H1 (cell line): ENCODE data around the gene CFAP20. TPM values are rescaled to one million over a fixed set of nuclear protein-coding genes. Genes with fewer than 3 reads are reported as not detected.

Experiments used
- CTCF ChIA-PET: fragments of 300-600 bp; sonication (Branson Sonifier 250); formaldehyde crosslinking; loops from one replicate; lab custom pipeline; 2021; ENCODE audit not compliant: partially characterized antibody; lab: Charles Lee
- POLR2A ChIA-PET: fragments of 300-600 bp; sonication (Branson Sonifier 250); formaldehyde crosslinking; loops from one replicate; lab custom pipeline; 2021; ENCODE audit warnings: inconsistent platforms; ENCODE audit not compliant: partially characterized antibody; lab: Charles Lee
- DNase-seq, 2 experiments: peaks; one replicate each; pipeline versions ENCODE4 v3.0.0 to v3.0.0-alpha.2; 2010 to 2022; ENCODE audit warnings: low spot score in 2 of 2, low read depth in 1 of 2, mixed read lengths in 1 of 2
- FAIRE-seq: peaks from 2 replicates; lab custom pipeline; 2011; peaks lifted over from hg19 to GRCh38; lab: Jason Lieb, UNC
- H2AFZ ChIP-seq: 2 replicates; pipeline ENCODE4 v1.8.1; 2012; ENCODE audit warnings: low read length, inconsistent platforms
- H2AK5ac ChIP-seq: 2 replicates; pipeline ENCODE4 v1.6.1; 2013; ENCODE audit warnings: low read depth, low read length
- H2BK120ac ChIP-seq: replicated peaks from 2 replicates; pipeline ENCODE3; 2013; ENCODE audit warnings: low read depth, low read length, inconsistent platforms
- H2BK12ac ChIP-seq: 2 replicates; pipeline ENCODE4 v1.6.1; 2013; ENCODE audit warnings: low read depth, low read length
- H2BK15ac ChIP-seq: 2 replicates; pipeline ENCODE4 v1.6.1; 2013; ENCODE audit warnings: low read length
- H2BK20ac ChIP-seq: 2 replicates; pipeline ENCODE4 v1.6.1; 2013; ENCODE audit warnings: low read length
- H2BK5ac ChIP-seq: 2 replicates; pipeline ENCODE4 v1.6.1; 2013; ENCODE audit warnings: low read depth, low read length
- H3K14ac ChIP-seq: 2 replicates; pipeline ENCODE4 v1.6.1; 2013; ENCODE audit warnings: inconsistent platforms; ENCODE audit not compliant: insufficient read length
- H3K18ac ChIP-seq: 2 replicates; pipeline ENCODE4 v1.6.1; 2013; ENCODE audit warnings: low read length; ENCODE audit errors: extremely low read depth
- H3K23ac ChIP-seq: 2 replicates; pipeline ENCODE4 v1.6.1; 2013; ENCODE audit warnings: inconsistent platforms; ENCODE audit not compliant: insufficient read length
- H3K23me2 ChIP-seq: 2 replicates; pipeline ENCODE4 v1.6.1; 2013; ENCODE audit warnings: low read depth, low read length
- H3K27ac ChIP-seq: 2 replicates; pipeline ENCODE4 v1.6.1; 2011; ENCODE audit warnings: low read depth, low read length, inconsistent platforms
- H3K27me3 ChIP-seq, 4 experiments: replicated peaks in 1 of 4; 1 replicate in 1 of 4; 2 replicates in 3 of 4; pipeline versions ENCODE4 v1.6.1 to v1.8.1; 2011 to 2013; ENCODE audit warnings: low read length in 3 of 4, mild to moderate bottlenecking in 3 of 4, inconsistent platforms in 2 of 4, mixed read lengths in 2 of 4, moderate library complexity in 1 of 4; ENCODE audit not compliant: control insufficient read depth in 3 of 4, insufficient read depth in 3 of 4; ENCODE audit errors: extremely low read depth in 1 of 4
- H3K36me3 ChIP-seq, 4 experiments: 2 replicates each; pipeline versions ENCODE4 v1.6.1 to v1.8.1; 2011 to 2013; ENCODE audit warnings: mild to moderate bottlenecking in 4 of 4, low read length in 3 of 4, moderate library complexity in 2 of 4, control low read depth in 1 of 4, inconsistent platforms in 1 of 4; ENCODE audit not compliant: insufficient read depth in 4 of 4, control insufficient read depth in 2 of 4
- H3K4ac ChIP-seq: replicated peaks from 2 replicates; pipeline ENCODE3; 2013; ENCODE audit warnings: low read length, low read depth, mixed read lengths, inconsistent platforms; ENCODE audit not compliant: insufficient read length
- H3K4me1 ChIP-seq, 4 experiments: replicated peaks in 1 of 4; 1 replicate in 1 of 4; 2 replicates in 3 of 4; pipeline versions ENCODE4 v1.6.1 to v1.8.1; 2011 to 2013; ENCODE audit warnings: low read length in 3 of 4, inconsistent platforms in 2 of 4, mixed read lengths in 1 of 4; ENCODE audit not compliant: insufficient read depth in 4 of 4, control insufficient read depth in 3 of 4
- H3K4me2 ChIP-seq, 2 experiments: 2 replicates each; pipeline versions ENCODE4 v1.6.1 to v1.8.1; 2011 to 2013; ENCODE audit warnings: low read depth in 2 of 2, low read length in 2 of 2, control low read depth in 1 of 2, inconsistent platforms in 1 of 2, mild to moderate bottlenecking in 1 of 2; ENCODE audit not compliant: insufficient read depth in 1 of 2
- H3K4me3 ChIP-seq, 4 experiments: fragments of 200-600, 300-600 bp in 1 of 4; sonication (generic), shearing (Covaris generic), sonication (Bioruptor Twin) in 1 of 4; 2 replicates each; pipeline versions ENCODE4 v1.5.1 to v1.8.1; 2011 to 2016; ENCODE audit warnings: low read length in 4 of 4, low read depth in 3 of 4, control low read depth in 2 of 4, inconsistent platforms in 2 of 4, mild to moderate bottlenecking in 2 of 4, mixed read lengths in 1 of 4, moderate library complexity in 1 of 4; ENCODE audit not compliant: insufficient read depth in 2 of 4; ENCODE audit errors: extremely low read depth in 1 of 4
- H3K56ac ChIP-seq: replicated peaks from 2 replicates; pipeline ENCODE3; 2013; ENCODE audit warnings: low read depth, mild to moderate bottlenecking, mixed read lengths, low read length, inconsistent platforms; ENCODE audit not compliant: insufficient read length
- H3K79me1 ChIP-seq: 2 replicates; pipeline ENCODE4 v1.6.1; 2013; ENCODE audit warnings: low read depth, low read length, control low read depth
- H3K79me2 ChIP-seq, 2 experiments: 2 replicates each; pipeline versions ENCODE4 v1.6.1 to v1.8.1; 2012 to 2013; ENCODE audit warnings: low read length in 2 of 2, mild to moderate bottlenecking in 2 of 2, inconsistent platforms in 1 of 2; ENCODE audit not compliant: insufficient read depth in 2 of 2, control insufficient read depth in 1 of 2
- H3K9ac ChIP-seq, 4 experiments: replicated peaks in 1 of 4; 1 replicate in 1 of 4; 2 replicates in 3 of 4; pipeline versions ENCODE4 v1.6.1 to v1.8.1; 2011 to 2013; ENCODE audit warnings: low read depth in 3 of 4, low read length in 3 of 4, control low read depth in 2 of 4, mild to moderate bottlenecking in 2 of 4, moderate library complexity in 2 of 4, inconsistent platforms in 1 of 4; ENCODE audit errors: extremely low read depth in 1 of 4
- H3K9me3 ChIP-seq, 2 experiments: 2 replicates each; pipeline versions ENCODE4 v1.6.1 to v1.8.1; 2012 to 2013; ENCODE audit warnings: mild to moderate bottlenecking in 2 of 2, moderate library complexity in 2 of 2, control low read depth in 1 of 2, inconsistent platforms in 1 of 2, low read depth in 1 of 2, low read length in 1 of 2, mixed read lengths in 1 of 2; ENCODE audit not compliant: insufficient read depth in 2 of 2
- H4K20me1 ChIP-seq, 2 experiments: replicated peaks in 1 of 2; 2 replicates each; pipeline versions ENCODE3 to v1.8.1; 2011 to 2013; ENCODE audit warnings: inconsistent platforms in 2 of 2, low read length in 2 of 2, mild to moderate bottlenecking in 1 of 2; ENCODE audit not compliant: insufficient read depth in 2 of 2, control insufficient read depth in 1 of 2
- H4K5ac ChIP-seq: 2 replicates; pipeline ENCODE4 v1.6.1; 2013; ENCODE audit warnings: low read length, low read depth, mixed read lengths, inconsistent platforms; ENCODE audit not compliant: insufficient read length
- H4K8ac ChIP-seq: 2 replicates; pipeline ENCODE4 v1.8.0; 2013; ENCODE audit warnings: mild to moderate bottlenecking, moderate library complexity, low read length, inconsistent platforms; ENCODE audit not compliant: insufficient read depth; ENCODE audit errors: extremely low read depth
- H4K91ac ChIP-seq: replicated peaks from 2 replicates; pipeline ENCODE3; 2013; ENCODE audit warnings: low read length, mixed read lengths, inconsistent platforms; ENCODE audit not compliant: insufficient read length
- ASH2L ChIP-seq: fragments of 200-600, 300-600 bp; sonication (generic); IDR thresholded peaks from one replicate; pipeline ENCODE4 v1.7.1; 2017; ENCODE audit warnings: low read length
- JUND ChIP-seq: IDR thresholded peaks from 2 replicates; pipeline ENCODE4 v1.6.1; 2011; ENCODE audit warnings: mild to moderate bottlenecking, improper control_type of control experiment, low read length
- NRF1 ChIP-seq: IDR thresholded peaks from 2 replicates; pipeline ENCODE4 v1.6.1; 2011; ENCODE audit warnings: mild to moderate bottlenecking, low read depth, low read length, improper control_type of control experiment
- RBBP5 ChIP-seq: IDR thresholded peaks from 2 replicates; pipeline ENCODE4 v1.7.1; 2012; ENCODE audit warnings: low read depth, mild to moderate bottlenecking, inconsistent platforms, low read length, moderate library complexity, borderline replicate concordance
- RFX5 ChIP-seq: IDR thresholded peaks from 2 replicates; pipeline ENCODE4 v1.6.1; 2011; ENCODE audit warnings: low read depth, low read length, improper control_type of control experiment, borderline replicate concordance
- SAP30 ChIP-seq: fragments of 300-600 bp; sonication (generic); IDR thresholded peaks from 2 replicates; pipeline ENCODE4 v1.7.1; 2012; ENCODE audit warnings: low read length, moderate library complexity, mild to moderate bottlenecking, inconsistent platforms; ENCODE audit not compliant: insufficient read depth, insufficient replicate concordance
- TAF7 ChIP-seq: optimal IDR thresholded peaks from 2 replicates; pipeline ENCODE3; 2011; ENCODE audit warnings: low read depth, mild to moderate bottlenecking, inconsistent platforms, low read length, moderate library complexity, borderline replicate concordance
- WGBS, 2 experiments: shearing (Covaris generic) in 1 of 2; methylation state at CpG; one replicate each; pipeline versions ENCODE4 v1.1.6 to v1.1.7; 2013 to 2015; ENCODE audit warnings: low lambda C conversion rate in 2 of 2, mixed read lengths in 2 of 2, inconsistent platforms in 1 of 2, low coverage in 1 of 2, missing lambda C conversion rate in 1 of 2; ENCODE audit not compliant: insufficient replicate concordance in 2 of 2, insufficient coverage in 1 of 2, insufficient read length in 1 of 2; ENCODE audit errors: extremely low coverage in 1 of 2, missing lambda C conversion rate in 1 of 2; 5-methylcytosine and 5-hydroxymethylcytosine counted together
- polyA plus RNA-seq, 7 experiments: library from polyadenylated mRNA; depleted of rRNA in 3 of 7; stranded (reverse) in 5 of 7; unstranded in 2 of 7; fragments of >200 nt in 5 of 7; fragments of 200-250 nt in 2 of 7; gene quantifications; 1 replicate in 5 of 7; 2 replicates in 1 of 7; 4 replicates in 1 of 7; pipeline versions ENCODE4 v1.2.1 to v1.2.3, GENCODE V29; 2011 to 2013; ENCODE audit warnings: missing spikeins in 2 of 7, mixed read lengths in 2 of 7
- total RNA-seq: library from RNA; stranded (reverse); fragmentation: NEBNext Ultra II Directional; extraction: Animal tissue kit (Norgen Biotek cat#: 25700); gene quantifications from 2 replicates; pipeline ENCODE4 v1.2.1, GENCODE V29; 2021

Gene CFAP20
- total and polyA plus RNA-seq, 2 of the 8 experiments (the other 6 are each of a cell fraction or from before 2014, with no cell fraction given), result 45.6 to 65.4 TPM

- Histone ChIP-seq H3K4me2 (no peak overlapping the region; a peak in 1 of 4 replicates), H3K18ac (no peak overlapping the region), H3K36me3 (no peaks in the 10 kb centered on the region), H4K20me1 (peaks cover 32 to 36% of the 10 kb centered on the region in 2 experiments), H2BK5ac (no peak overlapping the region), H4K8ac (no peak overlapping the region), H2BK15ac (no peak overlapping the region), H3K56ac (no peak overlapping the region), H3K14ac (no peak overlapping the region), H3K9ac (no peak overlapping the region), H2BK20ac (no peak overlapping the region), H2AK5ac (no peak overlapping the region), H3K27ac (no peak overlapping the region), H2BK120ac (no peak overlapping the region), H3K4me3 (no peak overlapping the region), H4K91ac (no peak overlapping the region), H4K5ac (no peak overlapping the region), H3K79me2 (peaks cover 18 to 63% of the 10 kb centered on the region in 2 experiments), H2BK12ac (no peak overlapping the region), H3K9me3 (peaks cover 0 to 3% of the 10 kb centered on the region in 2 experiments; a peak in 1 of 4 replicates), H3K23me2 (peaks cover 4% of the 10 kb centered on the region; the same call in 1 of the 2 replicates), H3K4me1 (peaks cover 4 to 11% (median 5%) of the 10 kb centered on the region in 4 experiments; a peak in 5 of 7 replicates), H3K4ac (no peak overlapping the region), H3K27me3 (no peaks in the 10 kb centered on the region), H2AFZ (no peak overlapping the region), H3K23ac (no peak overlapping the region), H3K79me1 (peaks cover 11% of the 10 kb centered on the region; the same call in 1 of the 2 replicates)
- ChIA-PET CTCF (interaction anchor here (0.7 to 19.7 kb wide), 22 partner anchors 9 to 526 kb away, joined by 3 to 362 read pairs (median 4); partner anchors contain the start of gene MMP15), POLR2A (interaction anchor here (1.0 to 1.8 kb wide), 4 partner anchors 26 to 104 kb away, joined by 3 to 8 read pairs (median 3); partner anchors contain the start of gene MMP15)
- FAIRE-seq (no peak), DNase-seq (no peak)
- TF ChIP-seq RBBP5 (no peak), NRF1 (no peak), ASH2L (no peak), JUND (no peak), SAP30 (no peak), TAF7 (no peak), RFX5 (no peak)
- 76% methylated on average over 4 of the region's 4 CpGs; no CpG with 5 or more reads in 1 of the 2 experiments for WGBS, 2 experiments
Observed at GRCh38 chr16:58126451-58126961, 2.7 kb downstream of the CFAP20 start.
